GM18873 (cell line): Measurements from ENCODE around the gene ZNF488.
"Not testable (repeated sequence)": the region's sequence is repeated elsewhere in the genome, so short reads cannot be mapped to it uniquely, and the experiment has no call there.

Experiments
- ATAC-seq: cut with Tn5 transposase; IDR thresholded peaks from one replicate; pipeline ENCODE4 v1.9.1; 2021; ENCODE audit warnings: mild to moderate bottlenecking, moderate library complexity, moderate number of reproducible peaks; ENCODE audit not compliant: unreplicated experiment, low FRiP score

Gene ZNF488

GRCh38 chr10:47386104-47386503 is 2.0 kb upstream of the ZNF488 start:
- not testable (repeated sequence) for ATAC-seq

- no peak for ATAC-seq
Observed at GRCh38 chr10:47383261-47384147, 589 bp downstream of the ZNF488 start.

GRCh38 chr10:47381427-47382379 is 2.4 kb downstream of the ZNF488 start:
- ATAC-seq = no peak

GRCh38 chr10:47381103-47381395 is 3.0 kb downstream of the ZNF488 start:
- no peak for ATAC-seq

- ATAC-seq = no peak
Observed at GRCh38 chr10:47380341-47381102, 3.6 kb downstream of the ZNF488 start.

GRCh38 chr10:47379901-47380300 is 4.2 kb downstream of the ZNF488 start:
- no peak for ATAC-seq

- no peak for ATAC-seq
Observed at GRCh38 chr10:47379445-47379785, 4.7 kb downstream of the ZNF488 start.

- no peak for ATAC-seq
Observed at GRCh38 chr10:47378606-47379444, 5.3 kb downstream of the ZNF488 start.

GRCh38 chr10:47378183-47378510 is 5.9 kb downstream of the ZNF488 start:
- no peak for ATAC-seq

GRCh38 chr10:47376522-47377220 is 7.4 kb downstream of the ZNF488 start:
- ATAC-seq = no peak

GRCh38 chr10:47374611-47375536 is 9.2 kb downstream of the ZNF488 start:
- ATAC-seq = no peak

GRCh38 chr10:47372726-47373125 is 11.4 kb downstream of the ZNF488 start:
- no peak for ATAC-seq

GRCh38 chr10:47371629-47372485 is 12.2 kb downstream of the ZNF488 start:
- ATAC-seq = no peak

GRCh38 chr10:47370878-47371277 is 13.2 kb downstream of the ZNF488 start:
- ATAC-seq = no peak

- ATAC-seq = no peak
Observed at GRCh38 chr10:47370015-47370767, 13.9 kb downstream of the ZNF488 start.

- ATAC-seq = no peak
Observed at GRCh38 chr10:47369251-47369894, 14.7 kb downstream of the ZNF488 start.
